Right forelimb (tissue), 1 donor: Measurements from ENCODE around the gene PIP4K2A.

Experiments
- DNase-seq: peaks from one replicate; pipeline ENCODE4 v3.0.0-alpha.2; 2018

Gene PIP4K2A

DNA sequence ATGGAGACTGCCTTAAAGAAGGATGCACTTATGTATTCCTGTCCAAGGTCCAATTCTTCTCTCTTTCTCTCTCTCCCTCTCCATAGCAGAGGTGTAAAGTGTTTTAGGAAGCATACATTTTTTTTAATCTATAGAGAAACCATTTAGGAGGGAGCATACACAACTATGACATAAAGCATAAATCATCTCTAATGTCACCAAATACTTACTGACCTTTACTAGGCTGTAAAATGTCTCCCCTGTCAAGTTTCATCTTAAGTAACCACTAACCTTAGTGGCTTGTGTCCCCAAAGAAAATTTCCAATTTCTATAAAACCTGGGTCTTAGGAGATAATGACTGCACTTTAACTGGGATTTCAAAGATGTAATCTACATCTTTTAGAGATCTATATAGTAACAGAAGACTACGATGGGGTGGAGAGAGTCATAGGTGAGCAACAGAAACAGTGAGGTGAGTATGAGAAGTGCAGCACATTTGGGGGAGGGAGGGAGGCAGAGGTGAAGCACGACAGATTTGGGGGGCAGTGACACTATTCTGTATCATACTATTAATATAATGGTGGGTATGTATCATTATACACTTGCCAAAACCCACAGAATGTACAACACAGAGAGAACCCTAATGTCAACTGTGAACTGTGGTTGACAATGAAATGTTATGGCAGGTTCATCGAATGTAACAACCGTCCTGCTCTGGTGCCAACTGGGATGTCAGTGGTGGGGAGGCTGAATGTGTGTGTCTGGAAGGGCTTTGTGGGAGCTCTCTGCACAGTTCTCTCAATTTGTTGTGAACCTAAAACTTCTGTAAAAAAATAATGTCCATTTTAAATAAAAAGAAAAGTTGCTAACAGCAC is 79.5 kb downstream of the PIP4K2A start:
- DNase-seq: no peak

DNA sequence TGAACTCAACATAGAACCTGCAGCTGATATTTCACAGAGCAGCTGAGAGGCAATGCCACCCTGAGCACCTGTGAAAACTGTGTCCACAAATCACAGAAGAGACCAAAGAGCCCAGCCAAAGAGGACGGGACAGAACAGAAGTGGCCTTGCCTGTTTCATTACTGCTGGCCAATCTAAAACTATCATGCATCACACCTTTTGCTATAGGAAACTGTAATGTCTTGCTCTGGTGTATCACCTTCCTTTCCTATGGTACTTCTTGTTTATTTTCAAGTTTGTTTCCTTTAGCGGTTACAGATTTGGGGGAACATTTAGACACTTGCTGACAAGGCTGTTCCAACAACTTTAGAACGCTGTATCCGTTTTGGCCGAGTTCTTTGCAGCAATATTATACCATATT is 80.3 kb downstream of the PIP4K2A start:
- no peak for DNase-seq

DNA sequence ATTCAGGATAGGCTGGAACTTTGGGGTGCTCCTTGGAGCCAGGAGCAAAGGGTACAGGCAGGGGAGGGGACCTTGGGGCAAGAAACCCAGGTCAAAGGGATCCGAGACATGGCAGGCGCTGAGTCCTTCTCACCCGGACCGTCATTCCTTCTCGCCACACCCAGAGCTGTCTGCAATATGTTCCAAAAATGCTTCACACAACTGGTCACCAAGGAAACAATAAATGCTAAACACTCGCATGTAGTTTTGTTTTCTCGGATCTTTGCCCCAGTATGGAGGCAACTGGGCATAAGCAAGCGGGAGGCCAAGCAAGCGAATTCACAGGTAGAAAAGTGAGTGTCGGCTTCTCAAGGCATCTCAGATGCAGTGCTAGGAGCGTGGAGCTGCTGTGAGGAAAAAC is 80.8 kb downstream of the PIP4K2A start:
- no peak for DNase-seq

DNA sequence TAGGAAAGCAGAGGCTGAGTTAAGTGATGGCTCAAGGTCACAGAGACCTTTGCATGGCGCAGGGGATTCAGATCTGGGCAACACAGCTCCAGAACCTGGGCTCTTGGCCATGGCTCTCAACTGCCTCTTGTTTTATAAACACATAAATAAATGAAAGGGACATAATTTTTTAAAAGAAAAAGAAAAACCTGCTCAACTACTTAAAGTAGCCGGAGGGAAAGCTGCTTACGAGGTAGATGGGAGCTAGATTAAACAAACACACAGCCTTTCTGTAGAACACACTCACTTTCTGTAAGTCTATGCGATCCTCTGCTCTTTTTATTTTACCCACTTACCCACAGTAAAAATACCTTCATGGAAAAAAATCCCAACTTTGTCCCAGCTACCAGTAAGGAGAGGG is 81.3 kb downstream of the PIP4K2A start:
- DNase-seq: no peak

DNA sequence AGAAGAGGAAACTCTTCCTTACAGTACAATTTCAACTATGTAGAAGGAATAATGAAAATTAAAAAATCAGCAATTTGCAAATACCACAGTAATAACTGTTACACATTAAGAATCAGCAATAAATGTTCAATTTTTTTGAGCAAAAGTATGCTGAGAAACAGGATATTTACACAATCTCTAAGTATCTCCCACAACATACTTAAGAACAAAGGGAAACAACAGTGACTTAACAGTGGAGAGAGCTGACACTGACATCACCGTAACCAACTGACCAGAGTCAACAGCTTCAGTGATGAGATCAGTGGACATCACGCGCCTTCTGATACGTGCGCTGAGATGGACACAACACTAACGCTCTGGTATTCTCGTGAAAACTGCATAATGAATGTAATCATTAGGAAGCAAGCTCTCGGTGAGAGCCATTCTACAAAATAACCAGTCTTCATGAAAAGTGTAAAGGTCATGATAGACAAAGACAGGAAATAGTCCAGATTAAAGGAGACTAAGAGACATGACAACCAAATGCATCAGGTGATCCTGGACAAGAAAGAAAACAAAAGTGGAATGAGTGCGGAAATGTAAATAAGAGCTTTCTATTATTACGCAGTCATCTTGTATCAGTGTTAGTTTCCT is 82.6 kb downstream of the PIP4K2A start:
- DNase-seq: no peak

DNA sequence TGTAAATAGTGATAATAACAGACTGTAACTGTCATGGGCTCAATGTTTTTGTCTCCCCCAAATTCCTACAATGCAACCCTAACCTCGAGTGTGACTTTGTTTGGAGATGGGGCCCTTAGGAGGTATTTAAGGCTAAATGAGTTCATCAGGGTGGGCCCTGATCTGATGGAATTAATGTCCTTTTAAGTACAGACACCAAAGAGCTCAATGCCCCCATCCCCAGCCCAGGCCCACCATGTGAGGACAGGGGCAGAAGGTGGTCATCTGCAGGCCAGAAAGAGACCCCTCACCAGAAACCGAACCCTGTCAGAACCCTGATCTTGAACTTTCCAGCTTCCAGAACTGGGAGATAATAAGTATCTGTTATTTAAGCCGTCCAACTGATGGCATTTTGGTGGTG is 83.2 kb downstream of the PIP4K2A start:
- no peak for DNase-seq

DNA sequence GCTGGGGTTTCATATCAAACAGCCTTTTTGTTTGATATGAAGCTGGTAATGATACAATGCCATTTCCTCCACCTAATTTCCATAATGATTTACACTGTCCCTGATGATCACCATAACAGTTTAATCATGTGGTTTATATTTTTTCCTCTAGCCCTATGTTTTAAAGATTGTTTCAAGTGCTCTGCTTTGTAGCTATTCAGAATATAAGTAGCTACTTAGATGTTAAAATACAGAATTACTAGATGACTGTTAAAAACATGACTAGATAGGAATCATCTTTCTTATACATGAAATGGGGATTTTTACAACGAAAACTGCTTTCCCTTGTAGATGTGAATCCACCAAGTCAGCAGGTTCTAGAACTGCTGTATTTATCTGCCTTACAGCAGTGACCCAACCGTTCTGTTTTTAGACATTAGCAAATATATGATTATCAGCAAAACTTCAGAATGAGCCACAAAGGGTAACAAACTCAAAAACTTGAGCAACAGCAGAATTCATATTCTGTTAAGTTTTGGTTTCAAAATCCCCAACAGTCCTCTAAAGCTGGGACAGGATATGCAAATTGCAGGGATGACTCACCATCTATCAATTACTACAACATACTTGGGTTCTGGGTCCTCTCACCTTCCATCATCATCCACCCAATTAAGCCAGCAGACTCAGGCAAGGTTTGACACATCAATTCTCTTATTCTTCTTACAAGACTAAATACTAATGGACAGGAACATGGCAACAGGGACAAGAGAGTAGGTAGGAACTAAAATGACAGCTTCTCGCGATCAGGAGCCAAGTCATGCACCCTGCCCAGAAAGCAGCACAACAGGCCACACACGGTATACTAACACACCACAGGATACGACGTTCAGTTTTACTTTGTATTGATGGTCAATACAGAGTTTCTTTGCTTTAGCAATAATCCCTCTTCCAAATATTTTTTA is 83.9 kb downstream of the PIP4K2A start:
- no peak for DNase-seq

DNA sequence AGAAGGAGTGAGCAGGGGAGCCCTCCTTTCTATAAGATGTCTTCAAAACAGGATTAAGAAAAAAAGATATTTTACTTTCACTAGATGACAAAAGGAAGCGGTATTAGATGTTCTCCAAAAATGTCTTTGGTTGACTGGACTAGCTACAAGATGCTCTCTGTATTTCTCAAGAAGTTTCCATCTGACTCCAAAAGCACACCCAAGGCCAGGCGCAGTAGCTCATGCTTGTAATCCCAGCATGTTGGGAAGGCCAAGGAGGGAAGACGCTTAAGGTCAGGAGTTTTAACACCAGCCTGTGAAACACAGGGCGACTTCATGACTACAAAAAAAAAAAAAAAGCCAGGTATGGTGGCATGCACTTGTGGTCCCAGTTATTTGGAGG is 84.5 kb downstream of the PIP4K2A start:
- no peak for DNase-seq

DNA sequence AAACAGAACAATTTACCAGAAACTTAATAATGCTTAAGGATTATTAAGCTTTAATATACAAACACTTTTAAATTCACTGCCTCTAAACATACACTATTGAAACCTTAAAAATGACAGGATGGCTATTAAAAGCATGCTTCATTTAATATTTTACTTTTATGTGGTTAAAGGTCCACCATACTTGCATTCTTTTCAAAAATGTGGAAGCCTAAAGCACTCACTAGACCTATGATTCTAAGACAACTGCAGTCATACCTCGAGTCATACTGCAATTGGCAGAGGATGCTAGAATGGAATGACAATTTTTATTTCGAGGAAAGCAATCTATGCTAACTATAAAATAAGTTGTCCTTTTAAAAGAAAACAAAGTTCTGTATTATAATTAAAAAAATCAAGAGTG is 85.3 kb downstream of the PIP4K2A start:
- no peak for DNase-seq

DNA sequence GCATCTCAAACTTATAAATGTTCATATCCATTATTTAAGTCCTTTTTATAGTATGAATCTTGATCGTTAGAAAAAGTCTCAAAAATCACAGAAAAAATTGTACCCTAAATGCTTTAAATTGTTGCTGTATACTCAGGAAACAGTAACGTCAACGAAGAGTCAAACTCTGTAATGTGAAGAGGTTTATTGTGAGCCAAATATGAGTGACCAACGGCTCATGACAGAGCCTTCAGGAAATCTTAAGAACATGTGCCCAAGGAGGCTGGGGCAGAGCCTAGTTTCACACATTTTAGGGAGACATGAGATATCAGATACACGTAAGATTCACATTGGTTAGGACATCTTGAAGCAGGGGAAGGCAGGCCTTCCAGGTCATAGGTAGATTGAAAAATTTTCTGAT is 86.1 kb downstream of the PIP4K2A start:
- no peak for DNase-seq

DNA sequence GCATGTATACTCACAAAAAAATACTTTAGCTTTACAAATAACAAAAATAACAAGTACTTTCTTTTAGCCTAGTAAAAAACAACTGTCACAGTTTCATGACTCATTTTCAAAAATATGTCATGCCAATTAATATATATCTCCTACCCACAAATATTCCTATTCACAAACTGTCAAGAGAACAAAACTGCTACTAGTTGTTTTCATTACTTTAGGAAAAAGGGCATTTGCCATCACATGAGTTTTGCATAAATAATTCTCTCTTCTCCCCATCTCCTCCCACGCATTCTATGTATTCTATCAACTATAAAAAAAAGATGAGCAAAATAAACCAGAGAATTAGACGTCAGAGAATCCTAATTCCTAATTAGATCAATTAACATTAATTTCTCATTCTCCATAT is 87.6 kb downstream of the PIP4K2A start:
- no peak for DNase-seq

DNA sequence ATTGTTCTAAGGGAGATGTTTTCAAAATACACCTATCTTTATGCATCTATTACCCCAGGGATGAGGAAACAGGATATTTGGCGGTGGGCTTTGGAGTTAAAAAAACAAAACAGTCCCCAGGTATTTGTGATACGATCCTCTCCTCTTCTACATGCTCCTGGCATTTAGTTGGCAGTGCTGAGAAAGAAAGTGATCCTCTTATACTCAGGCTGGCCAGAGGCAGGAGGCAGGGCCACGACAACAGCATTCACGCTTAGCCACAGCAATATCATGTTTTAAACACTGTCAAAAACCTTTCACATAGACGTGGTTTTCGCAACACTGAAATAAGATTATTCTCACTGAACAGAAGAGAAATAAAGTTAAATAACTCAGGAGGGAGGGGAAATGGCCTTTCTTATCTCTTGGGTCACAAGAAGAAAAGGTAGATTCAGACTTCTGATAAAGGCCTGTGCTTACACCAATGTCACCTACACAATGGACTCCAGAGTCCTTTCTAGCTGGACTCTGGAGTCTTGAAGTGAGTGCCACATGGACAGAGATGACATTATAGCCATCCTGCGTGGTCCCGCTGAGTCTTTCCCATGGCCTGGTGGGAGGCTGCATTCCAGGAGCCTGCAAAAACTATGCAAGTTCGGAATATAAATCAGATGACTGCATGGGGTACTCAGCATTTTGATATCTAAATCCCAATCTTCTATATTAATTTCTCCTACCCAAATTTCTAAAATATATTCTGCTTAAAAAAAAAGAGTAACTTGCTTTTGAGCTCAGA is 88.7 kb downstream of the PIP4K2A start:
- DNase-seq: no peak

DNA sequence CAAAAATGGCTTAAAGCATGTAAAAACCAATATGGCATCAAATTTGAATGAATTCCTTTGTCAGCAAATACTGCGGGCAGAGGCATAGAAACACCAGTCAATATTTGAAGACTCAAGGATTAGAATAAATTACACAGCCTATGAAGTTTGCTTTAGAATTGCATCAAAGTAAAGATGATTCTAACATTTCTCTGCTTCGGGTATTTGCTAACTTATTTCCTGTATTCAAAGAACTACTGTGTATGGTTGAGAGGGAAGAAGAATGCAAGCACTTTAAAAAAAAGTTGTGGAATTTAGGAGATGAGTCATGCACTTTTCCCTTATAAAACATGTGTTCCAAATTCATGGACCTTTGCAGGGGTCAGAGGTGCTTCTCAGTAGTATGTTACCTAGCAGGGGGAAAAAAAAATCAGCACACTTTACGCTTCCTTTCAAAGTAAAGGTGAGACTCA is 90.1 kb downstream of the PIP4K2A start:
- no peak for DNase-seq

DNA sequence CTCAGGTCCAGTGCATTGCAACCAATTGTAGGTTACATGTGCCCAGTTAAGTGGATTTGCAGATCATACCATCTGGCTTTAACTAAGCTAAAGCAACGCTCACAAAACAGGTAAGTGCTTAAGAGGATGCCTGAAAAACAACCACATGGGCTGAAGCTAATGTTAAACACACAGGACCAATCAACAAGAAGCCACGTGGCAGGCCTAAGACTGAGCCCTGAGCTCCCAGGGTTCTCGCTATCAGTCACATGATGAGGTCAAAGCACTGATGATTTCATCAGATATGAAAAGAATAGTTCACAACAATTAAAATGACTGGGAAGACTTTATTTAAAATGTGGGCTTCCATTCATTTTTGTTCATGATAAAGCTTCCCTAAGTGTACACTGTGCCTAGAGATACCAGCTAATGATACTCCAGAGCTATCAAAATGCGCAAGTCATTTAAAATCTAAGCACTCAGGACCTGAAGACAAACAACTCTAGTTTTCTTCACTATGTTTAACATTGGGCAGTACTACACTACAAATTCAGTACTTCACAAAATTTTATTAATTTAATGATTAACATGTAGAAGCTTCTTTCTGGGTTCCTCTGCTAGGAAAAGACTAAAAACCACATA is 90.6 kb downstream of the PIP4K2A start:
- no peak for DNase-seq

DNA sequence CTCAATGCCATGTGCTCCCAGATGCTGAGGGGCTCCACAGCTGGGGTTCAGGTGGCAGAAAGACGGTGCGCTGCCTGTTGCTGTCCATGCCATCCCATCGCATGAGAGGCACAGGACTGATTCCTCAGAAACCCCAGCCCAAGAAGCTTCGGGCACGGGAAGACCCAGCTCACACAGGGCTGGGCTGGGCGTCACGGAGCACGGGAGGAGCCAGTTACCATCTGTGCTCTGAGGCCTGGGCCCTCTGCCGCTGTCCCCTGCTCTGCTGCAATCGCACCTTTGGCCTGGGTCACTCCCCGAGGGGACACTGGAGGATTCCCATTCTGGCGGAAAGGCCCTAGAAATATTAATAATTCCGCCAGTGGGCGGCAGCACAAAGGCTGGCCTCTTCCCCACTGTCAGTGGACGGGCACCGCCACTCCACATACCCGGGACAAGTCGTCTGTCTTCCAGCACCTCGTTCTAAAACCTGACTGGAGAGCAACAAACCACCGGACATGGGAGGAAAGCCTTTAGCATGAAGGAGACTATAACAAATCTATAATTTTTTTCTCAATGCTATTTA is 92.1 kb downstream of the PIP4K2A start:
- no peak for DNase-seq

DNA sequence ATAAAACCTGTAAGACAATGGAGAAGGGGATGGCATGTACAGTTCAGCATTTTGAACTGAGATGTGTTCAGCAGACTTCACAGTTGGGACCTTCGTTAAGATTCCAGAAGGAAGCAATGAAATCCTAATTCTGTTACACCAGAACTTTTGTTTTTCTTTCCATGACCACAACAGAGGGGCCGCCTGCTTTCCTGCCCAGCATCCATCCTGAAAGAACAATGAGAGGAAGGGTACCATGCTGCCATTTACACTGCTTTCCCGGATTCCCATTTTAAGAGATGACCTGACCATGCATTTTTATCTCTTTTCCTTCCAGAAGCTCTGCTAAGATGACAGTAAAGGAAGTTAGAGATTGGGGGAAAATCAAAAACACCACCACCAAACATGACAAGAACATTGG is 92.7 kb downstream of the PIP4K2A start:
- no peak for DNase-seq

DNA sequence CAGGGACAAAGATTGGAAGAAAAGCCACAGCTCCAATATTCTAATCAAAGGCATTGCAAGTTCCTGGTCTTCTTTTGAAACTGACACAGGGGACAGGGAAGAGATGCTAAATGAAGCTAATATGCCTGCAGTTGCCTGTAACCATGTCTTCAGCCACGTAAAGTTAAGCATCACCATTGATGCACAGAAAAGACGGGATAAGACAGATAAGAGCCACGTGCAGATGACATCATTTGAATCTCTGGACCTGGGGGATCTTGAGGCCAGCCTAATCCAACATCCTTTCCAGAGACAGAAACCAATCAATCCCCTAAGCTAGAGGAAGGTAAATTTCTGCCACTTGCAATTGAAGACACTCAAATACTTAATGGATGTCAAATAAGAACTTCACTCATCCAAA is 93.4 kb downstream of the PIP4K2A start:
- no peak for DNase-seq

DNA sequence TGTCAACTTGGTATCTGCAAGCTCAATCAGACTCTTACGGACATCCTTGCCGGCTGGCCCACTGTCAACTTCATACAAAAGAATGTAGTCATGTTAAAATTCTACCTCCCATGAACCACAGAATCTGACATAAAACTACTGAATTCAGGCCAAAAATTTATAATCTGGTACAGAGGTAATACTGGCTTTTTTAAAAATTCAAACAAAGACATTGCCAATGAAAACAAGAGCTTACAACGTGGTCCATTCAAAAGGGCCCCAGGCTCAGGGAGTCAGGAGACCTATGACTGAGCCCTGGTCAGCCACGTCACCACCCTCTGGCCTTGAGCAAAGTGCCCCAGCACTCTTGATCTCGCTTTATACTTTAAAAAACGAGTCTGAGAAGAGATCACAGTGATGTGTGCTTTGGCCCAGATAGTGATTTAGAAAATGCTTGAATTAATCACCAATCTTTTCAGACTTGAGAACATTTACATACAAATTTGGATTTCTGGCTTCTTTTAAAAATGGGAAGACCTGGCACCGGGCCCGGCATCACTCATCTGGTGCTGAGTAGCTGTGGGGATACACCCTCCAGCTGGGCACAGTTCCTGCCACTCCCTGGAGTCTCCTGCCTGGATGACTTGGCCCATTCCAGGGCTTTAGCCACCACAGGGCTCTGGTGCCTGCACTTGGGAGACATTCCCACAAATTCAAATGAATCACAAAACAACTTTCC is 94.1 kb downstream of the PIP4K2A start:
- DNase-seq: peak; percentile 62

DNA sequence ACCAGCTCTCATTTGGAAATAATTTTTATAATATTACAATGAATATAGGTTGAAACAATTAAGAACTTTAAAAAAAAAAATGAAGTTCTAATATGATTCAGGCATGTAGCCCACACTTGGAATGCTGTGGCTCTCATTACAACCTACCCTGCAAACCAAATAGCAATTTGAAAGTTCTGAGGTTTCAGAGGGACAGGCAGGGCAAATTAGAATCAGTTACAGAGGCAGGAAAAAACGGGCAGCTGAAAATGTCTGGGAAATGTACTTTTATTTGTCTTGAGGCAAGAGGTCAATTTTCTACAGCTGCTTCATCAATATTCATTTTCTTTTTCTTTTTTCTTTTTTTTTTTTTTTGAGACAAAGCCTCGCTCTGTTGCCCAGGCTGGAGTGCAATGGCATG is 95.3 kb downstream of the PIP4K2A start:
- DNase-seq: no peak

DNA sequence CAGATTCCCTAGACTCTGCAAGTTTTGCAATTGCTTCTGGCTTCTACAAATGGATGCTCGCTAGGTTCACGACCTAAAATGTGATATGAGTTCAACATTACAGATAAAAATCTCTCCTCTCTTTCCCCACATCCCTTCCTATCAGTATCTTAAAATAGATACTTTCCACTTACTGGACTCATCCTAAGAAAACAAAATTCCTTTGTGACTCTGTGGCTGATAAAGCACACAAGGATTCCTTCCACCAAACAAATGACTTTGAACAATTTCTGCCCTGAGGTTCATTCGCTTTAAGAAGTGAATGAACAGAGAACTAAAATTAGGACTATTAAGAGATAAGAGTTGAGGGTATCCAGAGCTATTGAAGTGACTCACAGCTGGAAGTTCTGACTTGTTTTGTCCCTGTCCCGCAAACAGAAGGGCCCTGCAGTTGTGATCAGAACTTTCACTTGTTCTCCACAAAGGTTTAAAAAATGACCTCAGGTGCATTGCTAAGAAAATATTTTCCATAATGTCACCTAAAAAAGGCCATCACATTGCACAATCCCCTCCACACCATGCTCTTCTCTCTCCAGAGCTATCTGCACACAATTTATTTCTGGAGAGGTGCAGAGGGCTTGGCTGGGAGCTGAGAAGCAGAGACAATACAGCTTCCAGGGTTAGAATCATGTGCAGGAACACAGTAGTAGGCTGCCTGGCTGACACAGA is 96.1 kb downstream of the PIP4K2A start:
- no peak for DNase-seq
